Ishikawa (cell line): ENCODE measurements around the gene PACC1.

Experiments
- CEBPB ChIP-seq: IDR thresholded peaks from 2 replicates; pipeline ENCODE4 v1.6.1; 2012
- EGR1 ChIP-seq: IDR thresholded peaks from 2 replicates; pipeline ENCODE4 v1.6.1; 2012
- EP300 ChIP-seq: IDR thresholded peaks from 2 replicates; pipeline ENCODE4 v1.6.1; 2012; ENCODE audit warnings: borderline replicate concordance
- MAX ChIP-seq: IDR thresholded peaks from 2 replicates; pipeline ENCODE4 v1.6.1; 2012
- RAD21 ChIP-seq: IDR thresholded peaks from 2 replicates; pipeline ENCODE4 v1.6.1; 2012; ENCODE audit warnings: low read depth
- TAF1 ChIP-seq: IDR thresholded peaks from 2 replicates; pipeline ENCODE4 v1.6.1; 2012; ENCODE audit warnings: low read depth, mild to moderate bottlenecking

- TF ChIP-seq MAX = no peak
- no peak for TF ChIP-seq TAF1
- TF ChIP-seq EP300 = no peak
- no peak for TF ChIP-seq EGR1
- no peak for TF ChIP-seq CEBPB
- TF ChIP-seq RAD21 = no peak
Measured at GRCh38 chr1:212367474-212368072, 47.1 kb downstream of the PACC1 start.
